ENCODE data around the gene IL22RA1.

IL22RA1 gene

GRCh38 chr1:24098102-24098501, 44.8 kb downstream of the IL22RA1 start:
- no peak for DNase-seq (ENCODE audit: low read depth, low spot score)
- POLR2A ChIA-PET, result no interaction called here
- CTCF ChIA-PET, result interaction anchor here (1.0 to 1.5 kb wide), 3 partner anchors 16 to 27 kb away, joined by 3 to 4 read pairs (median 3); no protein-coding TSS in a partner anchor
- no peak overlapping the region for H3K4me3 ChIP-seq (ENCODE audit: low read depth, low read length)
- TF ChIP-seq CTCF (IDR thresholded peaks at IDR 0.05; ENCODE audit: insufficient read depth, low read length, missing control alignments), result no peak

GRCh38 chr1:24097663-24098062, 45.3 kb downstream of the IL22RA1 start:
- no peak for TF ChIP-seq CTCF (IDR thresholded peaks at IDR 0.05; ENCODE audit: insufficient read depth, low read length, missing control alignments)
- CTCF ChIA-PET, result interaction anchor here (1.0 to 1.5 kb wide), 3 partner anchors 16 to 27 kb away, joined by 3 to 4 read pairs (median 3); no protein-coding TSS in a partner anchor
- POLR2A ChIA-PET, result no interaction called here
- DNase-seq (ENCODE audit: low read depth, low spot score), result no peak
- no peak overlapping the region for H3K4me3 ChIP-seq (ENCODE audit: low read depth, low read length)

GRCh38 chr1:24096739-24097103, 46.2 kb downstream of the IL22RA1 start:
- ChIA-PET CTCF (no interaction called here), POLR2A (no interaction called here)
- no peak for DNase-seq (ENCODE audit: low read depth, low spot score)
- no peak for TF ChIP-seq CTCF (IDR thresholded peaks at IDR 0.05; ENCODE audit: insufficient read depth, low read length, missing control alignments)
- H3K4me3 ChIP-seq (ENCODE audit: low read depth, low read length), result no peak overlapping the region

- ChIA-PET CTCF (no interaction called here), POLR2A (interaction anchor here (1.0 kb wide), 1 partner anchor 10 kb away, joined by 4 read pairs; no protein-coding TSS in a partner anchor)
- no peak overlapping the region for H3K4me3 ChIP-seq (ENCODE audit: low read depth, low read length)
- no peak for TF ChIP-seq CTCF (IDR thresholded peaks at IDR 0.05; ENCODE audit: insufficient read depth, low read length, missing control alignments)
- no peak for DNase-seq (ENCODE audit: low read depth, low spot score)
Measured at GRCh38 chr1:24096009-24096738, 46.8 kb downstream of the IL22RA1 start.

- POLR2A ChIA-PET, result interaction anchor here (1.0 kb wide), 1 partner anchor 11 kb away, joined by 4 read pairs; no protein-coding TSS in a partner anchor
Measured at GRCh38 chr1:24095140-24095859, 47.6 kb downstream of the IL22RA1 start.

More at GRCh38 chr1:24095140-24095859, 47.6 kb downstream of the IL22RA1 start:
- CTCF ChIA-PET, result no interaction called here
- no peak for TF ChIP-seq CTCF (IDR thresholded peaks at IDR 0.05; ENCODE audit: insufficient read depth, low read length, missing control alignments)
- H3K4me3 ChIP-seq (ENCODE audit: low read depth, low read length), result no peak overlapping the region
- no peak for DNase-seq (ENCODE audit: low read depth, low spot score)

All from AG04449 (cell line).